NCI-H128 (cell line): ENCODE results near the gene PLEKHM3.
"Not testable (repeated sequence)": the region's sequence is repeated elsewhere in the genome, so short reads cannot be mapped to it uniquely, and the experiment has no call there.

Experiments
- DNase-seq: peaks from one replicate; lab custom pipeline; 2025; ENCODE audit not compliant: unreplicated experiment; lab: John Stamatoyannopoulos, UW

Gene PLEKHM3

GRCh38 chr2:207830778-207831438, 194.4 kb downstream of the PLEKHM3 start:
- no peak for DNase-seq

- DNase-seq, result no peak
Observed at GRCh38 chr2:207828361-207829057, 196.8 kb downstream of the PLEKHM3 start.

- DNase-seq, result no peak
Observed at GRCh38 chr2:207825978-207826377, 199.3 kb downstream of the PLEKHM3 start.

- DNase-seq, result no peak
Observed at GRCh38 chr2:207825045-207825954, 200.0 kb downstream of the PLEKHM3 start.

- no peak for DNase-seq
Observed at GRCh38 chr2:207823865-207824264, 201.5 kb downstream of the PLEKHM3 start.

- DNase-seq, result no peak
Observed at GRCh38 chr2:207819839-207820784, 205.2 kb downstream of the PLEKHM3 start.

GRCh38 chr2:207819021-207819797, 206.1 kb downstream of the PLEKHM3 start:
- DNase-seq, result no peak

- no peak for DNase-seq
Observed at GRCh38 chr2:207816546-207816945, 208.8 kb downstream of the PLEKHM3 start.

GRCh38 chr2:207815254-207815653, 210.1 kb downstream of the PLEKHM3 start:
- DNase-seq, result no peak

- no peak for DNase-seq
Observed at GRCh38 chr2:207813942-207814341, 211.4 kb downstream of the PLEKHM3 start.

GRCh38 chr2:207813221-207813916, 212.0 kb downstream of the PLEKHM3 start:
- DNase-seq, result no peak

- DNase-seq, result no peak
Observed at GRCh38 chr2:207812726-207813080, 212.6 kb downstream of the PLEKHM3 start.

GRCh38 chr2:207812058-207812725, 213.1 kb downstream of the PLEKHM3 start:
- DNase-seq, result no peak

GRCh38 chr2:207811658-207812057, 213.7 kb downstream of the PLEKHM3 start:
- DNase-seq, result not testable (repeated sequence)

GRCh38 chr2:207810200-207810788, 215.0 kb downstream of the PLEKHM3 start:
- DNase-seq, result no peak

GRCh38 chr2:207808119-207808518, 217.2 kb downstream of the PLEKHM3 start:
- no peak for DNase-seq

- DNase-seq, result no peak
Observed at GRCh38 chr2:207807516-207807915, 217.8 kb downstream of the PLEKHM3 start.

GRCh38 chr2:207805566-207806226, 219.6 kb downstream of the PLEKHM3 start:
- DNase-seq, result no peak
